Measurements from ENCODE around the gene HOXA5.

Gene HOXA5

DNA sequence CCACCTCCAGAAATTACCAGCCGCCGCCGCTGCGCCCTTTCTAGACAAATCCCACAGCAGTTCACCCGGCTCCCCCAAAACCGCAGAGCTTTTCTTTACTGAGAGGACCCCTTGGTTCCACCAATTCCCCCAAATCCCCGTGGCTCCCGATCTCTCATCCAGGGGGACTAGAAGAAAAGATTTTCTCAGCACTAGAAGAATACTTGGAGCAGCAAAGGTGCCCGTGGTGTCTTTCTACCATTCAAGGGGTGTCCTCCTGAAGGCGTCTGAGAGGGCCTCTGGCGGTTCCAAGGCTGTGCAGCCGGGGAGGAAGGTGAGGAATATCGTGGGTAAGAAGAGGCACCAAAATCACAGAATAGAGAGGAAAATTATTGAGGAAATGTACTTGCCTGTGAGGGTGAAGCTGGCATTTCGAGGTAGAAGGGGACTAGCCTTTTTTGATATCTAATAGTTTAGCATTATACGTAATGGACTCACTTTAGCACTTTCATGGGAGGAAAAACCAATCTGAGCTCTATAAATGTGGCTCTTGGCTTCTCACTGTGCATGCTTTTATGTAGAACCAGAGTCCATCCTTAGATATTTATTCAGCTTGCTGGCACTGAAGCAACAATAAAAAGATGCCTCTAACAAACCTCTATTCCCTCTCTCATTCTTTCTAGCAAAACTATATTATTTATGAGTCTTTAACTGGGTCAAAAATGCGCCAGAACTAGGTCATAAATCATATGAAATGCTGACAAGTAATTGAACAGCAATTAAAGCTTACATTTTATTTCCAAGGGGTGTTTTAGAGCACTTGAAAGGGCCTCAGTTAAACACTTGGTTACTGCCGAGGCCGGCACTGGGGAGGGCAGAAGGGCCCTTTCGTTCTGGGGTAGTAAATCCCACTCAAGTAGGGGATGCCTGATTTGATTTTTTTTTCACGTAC, 27.2 kb downstream of the HOXA5 start:
- DNase-seq, result no peak

DNA sequence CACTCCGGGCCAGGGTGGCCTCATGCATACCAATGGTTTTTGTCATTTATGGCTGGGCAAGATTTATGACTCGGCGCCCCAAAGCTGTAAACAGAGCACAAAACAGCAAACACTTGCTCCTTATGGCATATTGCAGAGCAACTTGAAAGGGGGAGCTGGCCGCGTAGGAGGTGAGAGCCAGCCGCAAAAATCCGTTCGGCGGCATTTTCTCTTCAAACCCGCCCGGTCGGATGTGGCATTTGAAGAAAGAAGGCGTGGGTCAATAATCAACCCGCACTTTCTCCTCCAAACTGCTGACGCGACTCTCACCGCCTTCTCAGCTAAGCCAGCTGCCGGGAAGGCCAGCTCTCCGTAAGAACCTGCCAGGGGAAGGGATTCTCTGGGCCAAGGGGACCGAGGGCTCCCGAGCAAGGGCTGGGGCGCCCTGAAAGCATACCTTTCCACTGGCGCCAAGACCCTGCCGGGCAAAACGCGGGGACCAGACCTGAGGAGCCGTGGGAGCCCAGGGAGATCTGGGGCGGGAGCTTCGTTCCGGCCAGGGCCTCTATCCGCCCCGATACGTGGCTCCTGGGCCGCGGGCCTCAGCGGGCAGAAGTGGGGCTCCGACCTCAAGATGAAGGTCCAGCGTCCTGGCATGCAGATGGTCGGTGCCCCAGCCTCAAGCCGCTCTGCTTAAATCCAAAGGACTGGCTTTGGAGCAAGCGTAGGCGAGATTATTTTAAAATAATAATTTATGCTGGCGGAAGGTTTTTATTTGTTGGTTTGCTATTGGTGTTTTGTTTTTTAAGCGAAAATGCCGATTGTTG, 28.1 kb downstream of the HOXA5 start:
- no peak for DNase-seq

DNA sequence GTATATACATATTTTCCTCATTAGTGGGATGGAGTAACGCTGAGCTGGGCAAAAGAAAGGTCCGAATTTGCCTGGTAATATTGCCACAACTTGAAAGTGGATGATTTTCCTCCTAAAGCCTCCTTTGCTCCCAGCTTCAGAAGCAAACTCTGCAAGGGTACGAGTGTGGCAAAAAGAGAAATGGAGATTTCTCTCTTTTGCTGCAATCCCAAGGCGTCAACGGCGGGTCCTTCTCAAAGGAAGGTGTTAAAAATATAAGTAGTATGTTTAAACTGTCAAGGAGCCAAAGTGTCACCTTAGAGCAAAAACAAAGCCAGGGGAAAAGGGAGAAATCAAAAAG, 28.6 kb downstream of the HOXA5 start:
- DNase-seq, result no peak

DNA sequence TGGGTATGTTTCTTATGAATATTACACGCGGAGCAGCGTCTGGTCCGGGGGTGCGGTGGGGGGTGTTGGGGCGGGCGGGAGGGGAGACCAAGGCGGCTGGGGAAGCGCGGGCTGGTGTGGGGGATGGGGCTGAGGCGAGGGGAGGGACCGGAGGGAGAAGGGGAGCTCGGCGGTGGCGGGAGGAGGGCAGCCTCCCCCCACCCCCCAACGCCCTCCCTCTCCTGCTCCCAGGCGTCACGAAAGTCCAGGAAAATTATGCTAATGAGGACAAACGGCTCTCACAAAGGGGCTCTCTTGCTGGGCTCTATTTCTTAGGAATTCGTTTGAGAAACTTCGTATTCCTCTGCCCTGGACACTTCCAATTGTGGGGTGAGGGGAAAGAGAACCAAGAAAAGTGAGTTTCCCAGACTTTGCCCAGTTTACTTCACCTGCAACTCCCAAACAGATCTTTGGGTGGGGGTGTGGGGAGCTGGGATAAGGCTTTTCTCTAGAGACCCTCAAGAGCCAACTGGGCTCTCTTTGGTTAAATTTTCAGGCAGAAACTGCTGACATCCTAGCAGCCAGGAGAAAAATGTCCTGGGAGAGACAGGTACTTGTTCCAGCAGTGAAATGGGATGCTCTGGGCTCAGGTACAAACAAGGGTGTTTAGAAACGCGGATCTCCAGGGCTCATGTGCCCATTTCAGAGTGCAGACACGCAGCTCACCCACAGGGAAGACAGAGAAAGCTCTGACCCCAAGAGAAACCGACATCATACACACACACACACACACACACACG, 29.3 kb downstream of the HOXA5 start:
- DNase-seq, result no peak

DNA sequence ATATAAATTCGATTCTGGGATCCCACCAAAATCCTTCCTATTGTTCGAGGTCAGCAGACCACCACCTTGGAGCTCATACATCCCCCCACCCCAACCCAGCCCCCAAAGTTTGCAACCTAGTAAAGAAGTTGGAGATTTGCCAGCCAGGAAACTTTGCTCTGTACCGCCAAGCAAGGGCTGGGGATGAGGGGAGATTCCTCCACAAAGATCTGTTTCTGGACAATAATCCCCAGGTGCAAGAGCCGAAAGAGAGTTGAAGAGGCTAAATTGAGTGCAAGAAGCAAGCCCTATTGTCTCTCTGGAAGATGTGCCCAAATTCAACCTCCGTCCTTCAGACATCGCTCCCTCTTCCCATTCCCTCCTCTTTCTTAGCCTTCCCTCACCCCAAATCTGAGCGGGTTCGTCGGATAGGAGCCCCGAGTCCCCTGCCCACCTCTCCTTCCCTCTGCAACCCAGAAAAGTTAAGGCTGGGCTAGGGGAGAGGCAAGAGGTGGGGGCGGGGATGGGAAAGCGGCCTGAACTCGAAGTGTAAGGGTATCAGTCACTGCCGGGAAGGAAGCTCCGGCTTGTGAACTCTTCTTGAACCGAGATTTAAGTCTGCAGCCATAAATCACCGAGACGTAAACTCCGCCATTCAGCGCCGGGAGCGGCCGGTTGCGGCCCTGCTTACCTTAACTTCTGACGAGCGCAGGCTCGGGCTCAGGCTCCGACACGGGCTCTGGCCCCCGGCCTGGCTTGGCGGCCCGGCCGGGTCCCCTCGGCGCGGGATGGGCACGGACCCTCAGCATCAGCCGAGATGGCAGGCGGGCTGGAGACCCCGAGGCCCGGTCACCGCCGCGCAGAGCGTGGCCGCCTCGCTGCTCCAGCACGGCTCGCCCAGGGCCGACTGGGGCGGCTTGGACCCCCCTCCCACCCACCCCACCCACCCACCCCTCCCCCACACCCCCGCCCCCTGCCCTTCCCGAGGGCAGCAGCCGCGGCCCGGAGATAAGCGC, 30.2 kb downstream of the HOXA5 start:
- DNase-seq, result no peak

DNA sequence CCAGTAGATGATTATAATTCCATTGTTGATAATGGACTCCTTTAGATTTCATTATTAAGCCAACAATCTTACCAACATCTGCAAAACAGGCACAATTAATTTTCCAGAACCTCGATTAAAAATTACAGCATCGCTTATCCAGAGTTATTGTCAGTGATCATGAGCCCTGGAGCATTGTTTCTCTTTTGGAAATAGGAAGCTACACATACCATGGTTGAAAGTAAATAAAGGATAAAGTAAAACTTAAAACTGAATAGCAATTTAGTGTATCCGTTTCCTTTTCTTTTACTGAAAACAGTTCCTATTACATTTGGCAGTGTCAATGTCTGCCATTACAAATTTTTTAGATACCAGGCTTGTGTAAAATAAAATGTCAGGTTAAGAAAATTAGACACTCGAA, 31.1 kb downstream of the HOXA5 start:
- DNase-seq, result no peak

DNA sequence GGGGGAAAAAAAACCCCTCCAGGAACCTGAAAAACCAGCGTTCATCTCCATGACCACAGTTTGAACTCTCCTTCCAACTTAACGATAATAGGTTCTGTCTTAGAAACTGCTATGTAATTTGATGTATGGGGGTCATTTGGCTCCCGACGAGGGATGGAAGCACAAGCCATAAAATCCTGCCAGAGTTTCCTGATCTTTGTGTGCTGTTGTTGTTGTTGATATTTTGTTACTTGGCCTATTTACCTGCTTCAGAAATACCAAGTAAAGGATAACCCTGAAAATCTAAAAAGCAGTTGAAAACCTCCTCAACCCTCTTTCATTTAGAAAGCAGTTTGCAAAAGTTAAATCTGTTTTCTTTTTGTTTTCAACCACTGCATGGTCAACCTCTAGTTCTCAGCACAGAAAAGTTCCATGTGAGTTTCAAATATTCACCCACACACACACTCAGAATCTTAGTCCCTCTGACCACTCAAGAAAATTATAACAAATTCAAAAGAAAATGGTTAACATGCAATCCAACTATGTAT, 31.7 kb downstream of the HOXA5 start:
- no peak for DNase-seq

DNA sequence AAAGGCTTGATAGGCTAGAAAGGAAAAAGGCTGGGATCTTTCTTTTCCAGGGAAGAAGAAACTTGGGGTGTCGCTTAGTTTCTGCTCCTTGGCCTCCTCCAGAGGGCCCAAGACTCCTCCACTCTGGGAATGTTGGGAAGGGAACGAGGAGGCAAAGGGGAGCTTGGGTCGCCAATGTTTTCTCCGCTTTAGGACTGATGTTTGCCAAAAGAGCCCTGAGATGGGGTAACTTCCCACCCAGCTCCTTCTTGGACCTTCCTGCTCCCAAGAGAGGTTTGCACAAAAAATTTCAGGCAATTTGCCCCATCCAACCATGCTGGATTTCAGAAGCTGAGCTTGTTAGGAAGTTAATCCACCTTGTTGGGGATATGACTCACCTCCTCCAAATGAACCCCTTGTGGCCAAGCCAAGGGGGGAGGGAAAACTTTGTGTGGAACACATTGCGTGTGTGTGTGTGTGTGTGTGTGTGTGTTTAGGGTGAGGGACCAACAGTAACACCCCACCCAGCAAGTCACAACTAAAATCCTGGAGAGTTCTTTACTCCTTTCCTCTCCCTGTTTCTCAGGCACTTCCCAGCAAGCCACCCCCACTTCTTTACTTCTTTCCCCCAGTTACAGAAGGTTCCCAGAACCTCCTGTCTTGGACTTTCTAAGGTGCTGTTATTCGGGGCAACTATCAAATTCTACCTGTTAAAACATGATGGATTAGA, 32.3 kb downstream of the HOXA5 start:
- DNase-seq, result no peak

DNA sequence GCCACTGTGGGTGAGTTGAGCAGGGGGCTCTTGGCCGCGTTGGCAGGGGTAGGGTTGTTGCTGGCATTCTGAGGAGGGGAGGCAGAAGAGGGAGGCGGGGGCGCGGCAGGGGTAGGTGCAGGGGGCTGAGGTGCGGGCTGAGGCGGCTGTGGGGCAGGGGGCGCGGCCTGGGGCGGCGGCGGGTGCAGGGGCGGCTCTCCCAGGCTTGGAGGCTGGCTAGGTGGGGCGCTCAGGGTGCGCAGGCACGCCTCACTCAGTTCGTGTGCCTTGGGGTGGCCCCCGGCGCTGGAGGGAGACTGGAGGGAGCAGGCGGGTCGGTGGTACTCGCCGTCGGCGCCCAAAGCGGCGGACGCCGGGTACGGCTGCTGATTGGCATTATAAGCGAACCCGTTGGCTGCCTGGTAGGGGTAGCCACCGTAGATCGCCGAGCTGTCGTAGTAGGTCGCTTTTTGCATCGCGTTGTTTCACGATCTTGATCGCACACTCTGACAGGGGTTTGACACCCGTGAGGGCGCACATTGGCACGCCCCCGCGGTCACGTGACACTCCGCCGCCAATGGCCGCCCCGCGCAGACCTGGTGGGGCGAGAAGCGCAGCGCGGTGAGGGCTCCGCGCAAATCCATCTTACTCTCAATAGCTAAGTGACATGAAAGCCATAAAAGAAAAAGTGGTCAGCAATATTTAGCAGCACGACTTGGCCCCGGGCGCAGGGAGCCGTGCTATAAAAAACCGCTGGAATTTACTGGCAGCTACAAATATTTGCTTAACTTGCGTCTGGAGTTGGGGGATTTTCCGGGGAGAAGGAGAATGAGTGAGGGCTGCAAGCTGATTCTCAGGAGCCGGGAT, 33.1 kb downstream of the HOXA5 start:
- DNase-seq, result no peak

DNA sequence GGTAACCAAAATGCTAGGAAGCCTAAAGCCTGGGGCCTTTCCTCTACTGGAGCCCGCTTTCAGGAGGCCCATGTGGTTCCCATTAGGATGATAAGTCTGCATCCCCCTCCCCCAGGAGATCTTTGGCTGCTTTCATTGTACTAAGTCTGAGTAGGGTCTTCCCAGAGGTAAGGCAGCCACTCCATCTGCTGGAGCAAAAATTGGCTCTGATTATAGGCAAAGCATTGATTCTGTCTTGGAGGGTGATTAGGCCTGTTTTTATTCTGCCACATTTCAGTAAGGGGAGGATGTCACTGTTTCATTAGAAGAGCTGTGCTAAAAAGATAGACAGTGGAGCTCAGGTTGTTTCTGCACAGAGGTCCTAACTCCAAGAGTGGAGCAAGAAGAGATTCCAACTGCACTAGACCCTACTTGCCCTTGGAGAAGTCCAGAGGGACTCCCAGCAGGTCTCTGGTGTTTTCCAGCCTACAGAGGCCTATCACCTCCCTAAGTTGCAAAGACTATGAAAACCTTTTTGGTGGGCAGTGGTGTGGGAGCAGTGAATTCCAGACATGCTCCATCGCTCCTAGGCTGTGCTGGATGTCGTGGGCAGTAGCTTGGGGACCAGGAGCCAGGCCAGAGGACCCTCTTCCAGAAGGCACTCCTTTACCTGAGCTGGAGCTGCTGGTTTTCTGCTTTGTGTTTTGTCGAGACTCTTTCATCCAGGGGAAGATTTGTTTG, 33.9 kb downstream of the HOXA5 start:
- no peak for DNase-seq

DNA sequence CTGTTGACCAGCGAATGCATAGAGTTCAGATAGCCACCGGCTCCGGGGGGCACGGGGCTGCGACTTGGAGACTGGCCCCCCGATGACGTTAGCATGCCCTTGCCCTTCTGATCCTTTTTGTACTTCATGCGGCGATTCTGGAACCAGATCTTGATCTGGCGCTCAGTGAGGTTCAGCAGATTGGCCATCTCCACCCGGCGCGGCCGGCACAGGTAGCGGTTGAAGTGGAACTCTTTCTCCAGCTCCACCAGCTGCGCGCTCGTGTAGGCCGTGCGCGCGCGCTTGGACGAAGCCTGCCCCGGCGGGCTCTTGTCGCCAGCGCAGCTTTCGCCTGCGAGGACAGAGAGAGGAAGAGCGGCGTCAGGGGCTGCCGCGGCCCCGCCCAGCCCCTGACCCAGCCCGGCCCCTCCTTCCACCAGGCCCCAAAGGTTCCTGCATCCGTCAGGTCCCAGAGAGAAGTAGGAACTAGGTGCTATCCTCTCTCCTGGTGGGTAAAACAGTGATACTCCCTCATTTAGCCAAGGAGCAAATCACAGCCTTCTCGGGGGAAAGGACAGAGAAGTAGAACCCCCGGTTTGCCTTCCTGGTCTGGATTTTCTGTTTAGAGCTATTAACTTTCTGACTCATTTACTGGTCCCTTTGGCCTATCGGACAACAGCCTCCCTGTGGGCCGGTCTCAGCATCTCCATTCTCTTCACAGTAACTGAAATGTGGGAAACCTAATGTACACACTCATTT, 34.9 kb downstream of the HOXA5 start:
- DNase-seq, result no peak

DNA sequence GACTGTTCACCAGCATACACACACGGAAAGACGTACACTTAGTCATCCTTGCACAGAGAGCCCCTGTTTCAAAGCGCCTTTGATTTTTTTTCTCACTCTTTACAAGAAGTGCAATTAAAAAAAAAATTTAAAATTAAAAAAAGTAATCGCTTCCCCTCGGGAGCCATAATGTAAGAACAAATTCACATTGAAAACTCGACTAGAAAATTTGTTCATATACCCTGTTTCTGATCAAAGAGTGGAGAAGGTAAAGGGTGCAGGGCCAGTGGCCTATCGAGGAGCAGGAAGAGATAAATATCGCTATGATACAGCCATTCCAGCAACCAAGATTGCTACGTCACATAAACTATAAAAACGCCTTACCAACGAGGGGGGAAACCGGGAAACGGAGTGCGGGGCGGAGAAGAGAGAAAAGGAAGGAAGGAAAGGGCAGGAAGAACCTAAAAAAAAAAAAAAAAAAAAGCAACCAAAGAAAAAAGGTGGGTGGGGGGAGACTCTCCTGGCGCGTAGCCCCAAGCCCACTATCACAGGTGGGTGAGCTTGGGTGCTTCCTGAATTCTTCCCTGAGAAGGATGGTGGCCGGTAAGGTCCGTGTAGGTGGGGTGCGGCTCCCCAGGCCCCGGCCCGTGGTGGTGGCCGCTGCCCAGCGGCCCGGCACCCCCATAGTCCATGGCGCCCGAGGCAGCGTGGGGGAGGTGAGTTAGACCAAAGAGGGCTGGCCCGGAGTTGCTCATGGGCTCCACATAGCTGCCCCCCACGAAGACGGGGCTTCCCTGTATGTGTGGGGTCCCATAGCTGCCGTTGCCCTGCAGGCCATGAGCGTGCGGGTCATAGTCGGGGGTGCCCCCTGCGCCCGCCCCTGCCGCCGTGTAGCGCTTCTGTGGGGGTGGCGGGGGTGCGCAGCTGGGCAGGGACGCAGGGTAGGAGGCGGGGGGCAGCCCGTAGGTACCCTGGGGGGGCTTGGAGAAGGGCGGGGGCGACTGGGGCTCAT, 35.8 kb downstream of the HOXA5 start:
- no peak for DNase-seq

DNA sequence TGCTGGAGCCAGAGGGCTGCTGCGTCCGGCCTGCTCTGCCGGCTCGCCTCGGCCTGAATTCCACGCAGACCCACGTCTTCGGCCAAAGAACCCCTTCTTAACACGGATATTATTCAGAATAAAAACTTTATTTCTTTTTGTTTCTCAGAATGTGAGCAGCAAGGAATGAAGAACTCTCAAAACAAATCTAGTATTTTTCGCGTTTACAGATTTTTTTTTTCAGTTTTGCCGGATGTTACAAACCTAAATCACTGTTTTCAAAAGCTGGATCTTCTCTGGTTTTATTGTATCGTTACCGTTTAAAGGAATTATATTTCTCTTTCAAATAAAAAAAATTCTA, 36.6 kb downstream of the HOXA5 start:
- DNase-seq, result no peak

DNA sequence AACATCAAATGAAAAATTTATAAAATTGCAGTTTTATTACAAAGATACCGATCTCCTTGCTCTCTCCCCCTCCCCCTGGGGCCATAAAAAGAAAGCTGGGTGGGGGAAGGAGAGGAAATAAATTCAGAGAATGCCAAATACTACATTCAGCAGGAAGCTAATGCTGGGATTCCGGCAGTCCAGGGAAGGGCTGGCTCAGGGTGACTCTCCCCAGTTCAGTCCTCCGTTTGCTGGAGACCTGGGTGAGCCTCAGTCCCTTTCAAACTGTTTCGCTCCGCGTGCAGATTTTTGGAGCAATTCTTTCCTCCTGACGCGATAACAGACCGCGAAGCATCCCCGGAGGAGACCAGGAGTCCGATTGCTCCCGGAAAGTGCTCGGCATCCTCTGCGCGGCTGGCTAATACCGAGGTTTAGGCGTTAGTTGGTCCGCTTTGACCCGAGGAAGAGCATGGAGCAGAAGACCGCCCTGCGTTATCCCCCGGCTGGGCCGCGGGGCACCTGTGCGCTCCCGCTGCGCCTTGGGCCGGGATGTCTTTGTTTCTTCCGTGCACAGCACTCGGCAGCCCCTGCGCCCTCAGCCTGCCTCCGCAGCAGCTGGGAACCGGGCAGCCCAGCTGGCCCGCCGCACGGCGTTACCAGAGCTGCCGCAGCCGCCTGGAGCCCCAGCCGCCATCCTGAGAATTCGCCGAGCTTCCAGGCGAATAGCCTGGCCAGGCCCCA, 37.1 kb downstream of the HOXA5 start:
- no peak for DNase-seq

DNA sequence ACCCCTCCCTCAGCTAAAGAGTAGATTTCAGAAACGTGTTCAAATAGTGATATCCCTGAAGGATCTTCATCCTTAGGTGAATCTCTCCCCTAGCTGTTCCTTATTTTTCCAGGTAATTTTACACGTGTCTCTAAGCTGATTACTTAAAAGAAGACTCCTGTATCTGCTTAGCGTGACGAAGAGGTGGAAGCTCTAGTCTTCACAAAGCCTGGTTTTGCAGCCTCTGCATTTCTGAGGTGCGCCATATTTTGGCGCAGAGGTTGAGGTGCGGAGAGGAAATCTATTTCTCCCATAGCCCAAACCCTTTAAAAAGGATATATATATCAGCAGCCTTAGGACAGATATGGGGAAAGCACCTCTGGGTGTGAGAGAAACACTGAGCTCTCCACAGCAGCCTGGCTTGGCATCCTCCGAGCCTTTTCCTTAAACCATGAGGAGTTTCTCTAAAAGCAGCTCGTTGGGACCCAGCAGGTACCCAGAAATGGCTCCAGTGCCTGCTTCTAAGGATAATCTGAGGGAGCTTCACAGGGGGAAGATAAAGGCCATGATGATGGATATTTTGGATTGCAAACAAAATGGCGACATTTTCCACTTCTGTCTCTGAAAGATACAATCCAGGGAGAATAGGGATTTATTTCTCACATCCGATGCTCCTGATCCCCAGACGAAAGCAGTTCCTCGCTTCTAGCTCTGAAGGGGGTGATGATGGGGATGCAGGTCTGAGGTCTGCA, 38.0 kb downstream of the HOXA5 start:
- DNase-seq, result no peak
